ENCODE data around the gene C20orf173.
A peak's percentile ranks its signal among the peaks of the same experiment; 100 is the strongest.
"Not testable (repeated sequence)": the region's sequence is repeated elsewhere in the genome, so short reads cannot be mapped to it uniquely, and the experiment has no call there.

Gene C20orf173

GRCh38 chr20:35544941-35545340, 15.5 kb upstream of the C20orf173 start:
- not testable (repeated sequence) for H3K27me3 ChIP-seq (ENCODE audit: control insufficient read depth, insufficient read depth, low read length); H3K4me1 ChIP-seq (ENCODE audit: control insufficient read depth, insufficient read depth, low read length); H3K4me3 ChIP-seq (ENCODE audit: low read depth, low read length); H3K9ac ChIP-seq (ENCODE audit: low read depth, low read length); H3K9me3 ChIP-seq (ENCODE audit: control insufficient read depth, insufficient read depth, low read length)
- peaks cover 16% of the 10 kb centered on the region for H3K36me3 ChIP-seq (ENCODE audit: control insufficient read depth, insufficient read depth, low read length)

- Histone ChIP-seq H3K4me1 (ENCODE audit: control insufficient read depth, insufficient read depth, low read length) (peaks cover 6% of the 10 kb centered on the region), H3K4me3 (ENCODE audit: low read depth, low read length) (no peak overlapping the region), H3K9ac (ENCODE audit: low read depth, low read length) (no peak overlapping the region), H3K9me3 (ENCODE audit: control insufficient read depth, insufficient read depth, low read length) (no peaks in the 10 kb centered on the region), H3K27me3 (ENCODE audit: control insufficient read depth, insufficient read depth, low read length) (no peaks in the 10 kb centered on the region), H3K36me3 (ENCODE audit: control insufficient read depth, insufficient read depth, low read length) (peaks cover 16% of the 10 kb centered on the region)
Measured at GRCh38 chr20:35544436-35544835, 15.0 kb upstream of the C20orf173 start.

GRCh38 chr20:35542990-35543389, 13.5 kb upstream of the C20orf173 start:
- Histone ChIP-seq H3K9me3 (ENCODE audit: control insufficient read depth, insufficient read depth, low read length) (no peaks in the 10 kb centered on the region), H3K9ac (ENCODE audit: low read depth, low read length) (no peak overlapping the region), H3K4me1 (ENCODE audit: control insufficient read depth, insufficient read depth, low read length) (peaks cover 6% of the 10 kb centered on the region), H3K36me3 (ENCODE audit: control insufficient read depth, insufficient read depth, low read length) (peaks cover 6% of the 10 kb centered on the region), H3K27me3 (ENCODE audit: control insufficient read depth, insufficient read depth, low read length) (no peaks in the 10 kb centered on the region), H3K4me3 (ENCODE audit: low read depth, low read length) (peak overlapping the region; percentile 91)

- Histone ChIP-seq H3K27me3 (ENCODE audit: control insufficient read depth, insufficient read depth, low read length) (no peaks in the 10 kb centered on the region), H3K9ac (ENCODE audit: low read depth, low read length) (peak within 1 kb of the TSS; percentile 79), H3K4me3 (ENCODE audit: low read depth, low read length) (peak within 1 kb of the TSS; percentile 91), H3K4me1 (ENCODE audit: control insufficient read depth, insufficient read depth, low read length) (peaks cover 6% of the 10 kb centered on the region), H3K36me3 (ENCODE audit: control insufficient read depth, insufficient read depth, low read length) (no peaks in the 10 kb centered on the region), H3K9me3 (ENCODE audit: control insufficient read depth, insufficient read depth, low read length) (no peaks in the 10 kb centered on the region)
Measured at GRCh38 chr20:35541783-35542662, 12.6 kb upstream of the C20orf173 start, which contains the start of gene ERGIC3. TSS of gene ERGIC3 (plus strand) at chr20:35542078. CDS start at chr20:35542098, 20 bp downstream.

GRCh38 chr20:35541118-35541782, 11.8 kb upstream of the C20orf173 start:
- no peaks in the 10 kb centered on the region for H3K27me3 ChIP-seq (ENCODE audit: control insufficient read depth, insufficient read depth, low read length)
- no peaks in the 10 kb centered on the region for H3K36me3 ChIP-seq (ENCODE audit: control insufficient read depth, insufficient read depth, low read length)
- peaks cover 6% of the 10 kb centered on the region for H3K4me1 ChIP-seq (ENCODE audit: control insufficient read depth, insufficient read depth, low read length)
- peak overlapping the region; percentile 48 for H3K4me3 ChIP-seq (ENCODE audit: low read depth, low read length)
- peak overlapping the region; percentile 66 for H3K9ac ChIP-seq (ENCODE audit: low read depth, low read length)
- no peaks in the 10 kb centered on the region for H3K9me3 ChIP-seq (ENCODE audit: control insufficient read depth, insufficient read depth, low read length)

- peaks cover 6% of the 10 kb centered on the region for H3K4me1 ChIP-seq (ENCODE audit: control insufficient read depth, insufficient read depth, low read length)
- H3K4me3 ChIP-seq (ENCODE audit: low read depth, low read length): peak overlapping the region; percentile 46
- H3K9me3 ChIP-seq (ENCODE audit: control insufficient read depth, insufficient read depth, low read length): no peaks in the 10 kb centered on the region
- no peaks in the 10 kb centered on the region for H3K36me3 ChIP-seq (ENCODE audit: control insufficient read depth, insufficient read depth, low read length)
- H3K9ac ChIP-seq (ENCODE audit: low read depth, low read length): no peak overlapping the region
- no peaks in the 10 kb centered on the region for H3K27me3 ChIP-seq (ENCODE audit: control insufficient read depth, insufficient read depth, low read length)
Measured at GRCh38 chr20:35539756-35540212, 10.3 kb upstream of the C20orf173 start.

GRCh38 chr20:35527122-35527769, 2.2 kb downstream of the C20orf173 start:
- no peak overlapping the region for H3K4me3 ChIP-seq (ENCODE audit: low read depth, low read length)
- H3K9me3 ChIP-seq (ENCODE audit: control insufficient read depth, insufficient read depth, low read length): peaks cover 5% of the 10 kb centered on the region
- no peaks in the 10 kb centered on the region for H3K27me3 ChIP-seq (ENCODE audit: control insufficient read depth, insufficient read depth, low read length)
- no peaks in the 10 kb centered on the region for H3K4me1 ChIP-seq (ENCODE audit: control insufficient read depth, insufficient read depth, low read length)
- H3K36me3 ChIP-seq (ENCODE audit: control insufficient read depth, insufficient read depth, low read length): no peaks in the 10 kb centered on the region
- no peak overlapping the region for H3K9ac ChIP-seq (ENCODE audit: low read depth, low read length)

- Histone ChIP-seq H3K4me1 (ENCODE audit: control insufficient read depth, insufficient read depth, low read length) (no peaks in the 10 kb centered on the region), H3K9me3 (ENCODE audit: control insufficient read depth, insufficient read depth, low read length) (peaks cover 5% of the 10 kb centered on the region), H3K27me3 (ENCODE audit: control insufficient read depth, insufficient read depth, low read length) (no peaks in the 10 kb centered on the region), H3K36me3 (ENCODE audit: control insufficient read depth, insufficient read depth, low read length) (no peaks in the 10 kb centered on the region), H3K9ac (ENCODE audit: low read depth, low read length) (no peak overlapping the region), H3K4me3 (ENCODE audit: low read depth, low read length) (no peak overlapping the region)
Measured at GRCh38 chr20:35525639-35526038, 3.8 kb downstream of the C20orf173 start.

GRCh38 chr20:35523298-35523888, 6.1 kb downstream of the C20orf173 start:
- Histone ChIP-seq H3K4me1 (ENCODE audit: control insufficient read depth, insufficient read depth, low read length) (no peaks in the 10 kb centered on the region), H3K27me3 (ENCODE audit: control insufficient read depth, insufficient read depth, low read length) (no peaks in the 10 kb centered on the region), H3K9me3 (ENCODE audit: control insufficient read depth, insufficient read depth, low read length) (peaks cover 5% of the 10 kb centered on the region), H3K9ac (ENCODE audit: low read depth, low read length) (no peak overlapping the region), H3K36me3 (ENCODE audit: control insufficient read depth, insufficient read depth, low read length) (no peaks in the 10 kb centered on the region), H3K4me3 (ENCODE audit: low read depth, low read length) (no peak overlapping the region)

- Histone ChIP-seq H3K27me3 (ENCODE audit: control insufficient read depth, insufficient read depth, low read length) (no peaks in the 10 kb centered on the region), H3K36me3 (ENCODE audit: control insufficient read depth, insufficient read depth, low read length) (no peaks in the 10 kb centered on the region)
Measured at GRCh38 chr20:35518955-35519354, 10.5 kb downstream of the C20orf173 start.

GRCh38 chr20:35517767-35518166, 11.7 kb downstream of the C20orf173 start:
- H3K4me1 ChIP-seq (ENCODE audit: control insufficient read depth, insufficient read depth, low read length); H3K27me3 ChIP-seq (ENCODE audit: control insufficient read depth, insufficient read depth, low read length); H3K9me3 ChIP-seq (ENCODE audit: control insufficient read depth, insufficient read depth, low read length); H3K4me3 ChIP-seq (ENCODE audit: low read depth, low read length); H3K9ac ChIP-seq (ENCODE audit: low read depth, low read length); H3K36me3 ChIP-seq (ENCODE audit: control insufficient read depth, insufficient read depth, low read length): not testable (repeated sequence)

More at GRCh38 chr20:35518955-35519354, 10.5 kb downstream of the C20orf173 start:
- Histone ChIP-seq H3K9me3 (ENCODE audit: control insufficient read depth, insufficient read depth, low read length) (no peaks in the 10 kb centered on the region), H3K4me3 (ENCODE audit: low read depth, low read length) (no peak overlapping the region), H3K4me1 (ENCODE audit: control insufficient read depth, insufficient read depth, low read length) (no peaks in the 10 kb centered on the region), H3K9ac (ENCODE audit: low read depth, low read length) (no peak overlapping the region)
